ENCODE results near the gene PDE4D.

DNA sequence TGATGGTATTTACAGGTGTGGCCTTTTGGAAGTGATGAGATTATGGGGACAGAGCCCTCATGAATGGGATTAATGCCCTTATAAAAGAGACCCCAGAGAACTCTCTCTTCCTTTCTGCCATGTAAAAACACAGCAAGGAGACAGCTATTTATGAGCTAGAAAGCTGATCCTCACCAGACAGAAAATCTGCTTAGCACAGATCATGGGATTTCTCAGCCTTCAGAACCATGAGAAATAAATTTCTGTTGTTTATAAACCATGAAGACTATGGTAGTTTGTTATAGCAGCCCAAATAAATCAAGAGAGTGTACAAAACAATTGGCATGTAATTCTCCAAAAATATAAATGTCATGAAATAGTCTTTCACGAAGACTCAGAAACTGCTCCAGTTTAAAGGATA, 211.0 kb downstream of the PDE4D start:
- TF ChIP-seq, protein P1, sequence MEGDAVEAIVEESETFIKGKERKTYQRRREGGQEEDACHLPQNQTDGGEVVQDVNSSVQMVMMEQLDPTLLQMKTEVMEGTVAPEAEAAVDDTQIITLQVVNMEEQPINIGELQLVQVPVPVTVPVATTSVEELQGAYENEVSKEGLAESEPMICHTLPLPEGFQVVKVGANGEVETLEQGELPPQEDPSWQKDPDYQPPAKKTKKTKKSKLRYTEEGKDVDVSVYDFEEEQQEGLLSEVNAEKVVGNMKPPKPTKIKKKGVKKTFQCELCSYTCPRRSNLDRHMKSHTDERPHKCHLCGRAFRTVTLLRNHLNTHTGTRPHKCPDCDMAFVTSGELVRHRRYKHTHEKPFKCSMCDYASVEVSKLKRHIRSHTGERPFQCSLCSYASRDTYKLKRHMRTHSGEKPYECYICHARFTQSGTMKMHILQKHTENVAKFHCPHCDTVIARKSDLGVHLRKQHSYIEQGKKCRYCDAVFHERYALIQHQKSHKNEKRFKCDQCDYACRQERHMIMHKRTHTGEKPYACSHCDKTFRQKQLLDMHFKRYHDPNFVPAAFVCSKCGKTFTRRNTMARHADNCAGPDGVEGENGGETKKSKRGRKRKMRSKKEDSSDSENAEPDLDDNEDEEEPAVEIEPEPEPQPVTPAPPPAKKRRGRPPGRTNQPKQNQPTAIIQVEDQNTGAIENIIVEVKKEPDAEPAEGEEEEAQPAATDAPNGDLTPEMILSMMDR (IDR thresholded peaks at IDR 0.05; ENCODE audit: insufficient read depth, low read depth, low read length), result no peak
- TF ChIP-seq EZH2 (IDR thresholded peaks at IDR 0.05; ENCODE audit: insufficient read depth, low read length), result no peak

Data from astrocyte (in vitro differentiated cells and primary cell).